Measurements from ENCODE around the gene SIAE. TPM values are rescaled to one million over a fixed set of nuclear protein-coding genes. Genes with fewer than 3 reads are reported as not detected.
"Not testable (repeated sequence)": the region's sequence is repeated elsewhere in the genome, so short reads cannot be mapped to it uniquely, and the experiment has no call there.

The SIAE gene
- total RNA-seq, 1 experiment from 2014 or later = 11.2 TPM

DNA sequence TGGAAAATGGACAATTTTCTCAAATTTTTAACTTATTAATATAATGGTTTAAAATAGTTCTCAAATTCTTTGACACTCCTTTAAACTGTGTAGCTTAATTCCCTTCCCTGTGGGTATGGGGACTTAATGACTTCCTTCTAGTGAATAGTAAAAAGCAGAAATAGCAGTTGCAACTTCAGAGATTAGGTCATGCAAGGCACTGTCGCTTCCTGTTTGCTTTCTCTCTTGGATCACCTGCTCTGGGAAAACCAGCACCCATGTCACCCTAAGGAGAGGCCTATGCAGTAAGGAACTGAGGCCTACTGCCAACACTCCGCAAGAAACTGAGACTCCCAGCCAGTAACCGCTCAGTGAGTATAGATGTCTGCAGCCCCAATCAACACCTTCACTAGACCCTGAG is 67.8 kb downstream of the SIAE start:
- CTCF ChIA-PET = no interaction called here
- Histone ChIP-seq H3K4me1 (ENCODE audit: insufficient read depth, low read length, poor library complexity, severe bottlenecking) (peaks cover 18% of the 10 kb centered on the region), H3K9me3 (ENCODE audit: low read depth, low read length, poor library complexity, severe bottlenecking) (no peaks in the 10 kb centered on the region), H3K27ac (ENCODE audit: low read depth, low read length, poor library complexity, severe bottlenecking) (no peak overlapping the region), H3K36me3 (ENCODE audit: insufficient read depth, low read length, poor library complexity, severe bottlenecking) (no peaks in the 10 kb centered on the region), H3K4me3 (ENCODE audit: low read depth, low read length, poor library complexity, severe bottlenecking) (no peak overlapping the region), H3K27me3 (replicated peaks; ENCODE audit: insufficient read depth, low read depth, low read length, poor library complexity) (no peaks in the 10 kb centered on the region)
- POLR2A ChIA-PET (ENCODE audit: low non-redundant PET) = no interaction called here
- TF ChIP-seq, protein P1, sequence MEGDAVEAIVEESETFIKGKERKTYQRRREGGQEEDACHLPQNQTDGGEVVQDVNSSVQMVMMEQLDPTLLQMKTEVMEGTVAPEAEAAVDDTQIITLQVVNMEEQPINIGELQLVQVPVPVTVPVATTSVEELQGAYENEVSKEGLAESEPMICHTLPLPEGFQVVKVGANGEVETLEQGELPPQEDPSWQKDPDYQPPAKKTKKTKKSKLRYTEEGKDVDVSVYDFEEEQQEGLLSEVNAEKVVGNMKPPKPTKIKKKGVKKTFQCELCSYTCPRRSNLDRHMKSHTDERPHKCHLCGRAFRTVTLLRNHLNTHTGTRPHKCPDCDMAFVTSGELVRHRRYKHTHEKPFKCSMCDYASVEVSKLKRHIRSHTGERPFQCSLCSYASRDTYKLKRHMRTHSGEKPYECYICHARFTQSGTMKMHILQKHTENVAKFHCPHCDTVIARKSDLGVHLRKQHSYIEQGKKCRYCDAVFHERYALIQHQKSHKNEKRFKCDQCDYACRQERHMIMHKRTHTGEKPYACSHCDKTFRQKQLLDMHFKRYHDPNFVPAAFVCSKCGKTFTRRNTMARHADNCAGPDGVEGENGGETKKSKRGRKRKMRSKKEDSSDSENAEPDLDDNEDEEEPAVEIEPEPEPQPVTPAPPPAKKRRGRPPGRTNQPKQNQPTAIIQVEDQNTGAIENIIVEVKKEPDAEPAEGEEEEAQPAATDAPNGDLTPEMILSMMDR (conservative IDR thresholded peaks at IDR 0.05; ENCODE audit: low read depth, low read length) = no peak
- no peak for TF ChIP-seq EZH2 (IDR thresholded peaks at IDR 0.05; ENCODE audit: borderline replicate concordance, low read depth, low read length, poor library complexity, severe bottlenecking)
- intact Hi-C loops (cut with micrococcal nuclease; ENCODE audit: unreplicated experiment) = no loop called here
- DNase-seq (ENCODE audit: low spot score) = peak; percentile 64
- no TSS peak for BruUV-seq (replicated peaks)

DNA sequence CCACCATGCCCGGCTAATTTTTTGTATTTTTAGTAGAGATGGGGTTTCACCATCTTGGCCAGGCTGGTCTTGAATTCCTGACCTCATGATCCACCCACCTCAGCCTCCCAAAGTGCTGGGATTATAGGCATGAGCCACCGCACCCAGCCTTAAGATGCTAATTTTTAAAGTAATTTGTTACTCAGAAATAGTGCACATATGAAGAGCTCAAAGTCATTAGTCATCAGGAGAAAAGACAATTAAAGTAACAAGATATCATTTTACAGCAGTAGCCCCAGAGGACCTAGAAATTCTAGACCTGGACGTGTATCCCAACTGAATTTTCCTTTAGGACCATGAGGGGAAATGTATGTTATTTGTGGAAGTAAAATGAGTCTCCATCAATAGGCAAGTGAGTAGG is 70.8 kb downstream of the SIAE start:
- H3K36me3 ChIP-seq (ENCODE audit: insufficient read depth, low read length, poor library complexity, severe bottlenecking); BruUV-seq (replicated peaks); H3K9me3 ChIP-seq (ENCODE audit: low read depth, low read length, poor library complexity, severe bottlenecking); H3K27ac ChIP-seq (ENCODE audit: low read depth, low read length, poor library complexity, severe bottlenecking); H3K4me3 ChIP-seq (ENCODE audit: low read depth, low read length, poor library complexity, severe bottlenecking); intact Hi-C loops (cut with micrococcal nuclease; ENCODE audit: unreplicated experiment); CTCF ChIA-PET; POLR2A ChIA-PET (ENCODE audit: low non-redundant PET); DNase-seq (ENCODE audit: low spot score); H3K27me3 ChIP-seq (replicated peaks; ENCODE audit: insufficient read depth, low read depth, low read length, poor library complexity): not testable (repeated sequence)
- H3K4me1 ChIP-seq (ENCODE audit: insufficient read depth, low read length, poor library complexity, severe bottlenecking) = peaks cover 31% of the 10 kb centered on the region

DNA sequence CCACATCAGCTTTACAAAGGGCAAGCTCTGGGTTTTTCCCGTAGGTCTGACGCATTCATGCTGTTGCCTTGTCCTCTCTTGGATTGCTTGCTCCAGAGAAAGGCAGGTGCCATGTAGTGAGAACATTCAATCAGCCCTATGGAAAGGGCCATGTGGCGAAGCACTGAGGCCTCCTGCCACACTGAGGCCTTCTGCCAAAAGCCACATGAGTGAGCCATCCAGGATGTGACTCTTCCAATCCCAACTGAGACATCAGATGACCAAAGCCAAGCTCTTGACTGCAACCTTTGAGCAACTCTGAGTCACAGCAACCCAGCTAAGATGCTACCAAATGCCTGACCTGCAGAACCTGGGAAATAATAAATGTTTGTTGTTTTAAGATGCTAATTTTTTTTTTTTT is 71.3 kb downstream of the SIAE start:
- Histone ChIP-seq H3K27me3 (replicated peaks; ENCODE audit: insufficient read depth, low read depth, low read length, poor library complexity) (peaks cover 6% of the 10 kb centered on the region), H3K9me3 (ENCODE audit: low read depth, low read length, poor library complexity, severe bottlenecking) (no peaks in the 10 kb centered on the region), H3K4me1 (ENCODE audit: insufficient read depth, low read length, poor library complexity, severe bottlenecking) (peaks cover 32% of the 10 kb centered on the region), H3K27ac (ENCODE audit: low read depth, low read length, poor library complexity, severe bottlenecking) (no peak overlapping the region), H3K4me3 (ENCODE audit: low read depth, low read length, poor library complexity, severe bottlenecking) (no peak overlapping the region), H3K36me3 (ENCODE audit: insufficient read depth, low read length, poor library complexity, severe bottlenecking) (no peaks in the 10 kb centered on the region)
- no peak for DNase-seq (ENCODE audit: low spot score)
- intact Hi-C loops (cut with micrococcal nuclease; ENCODE audit: unreplicated experiment) = no loop called here
- BruUV-seq (replicated peaks) = no TSS peak
- ChIA-PET POLR2A (ENCODE audit: low non-redundant PET) (no interaction called here), CTCF (no interaction called here)
- TF ChIP-seq, protein P1 (conservative IDR thresholded peaks at IDR 0.05; ENCODE audit: low read depth, low read length) = no peak
- no peak for TF ChIP-seq EZH2 (IDR thresholded peaks at IDR 0.05; ENCODE audit: borderline replicate concordance, low read depth, low read length, poor library complexity, severe bottlenecking)

DNA sequence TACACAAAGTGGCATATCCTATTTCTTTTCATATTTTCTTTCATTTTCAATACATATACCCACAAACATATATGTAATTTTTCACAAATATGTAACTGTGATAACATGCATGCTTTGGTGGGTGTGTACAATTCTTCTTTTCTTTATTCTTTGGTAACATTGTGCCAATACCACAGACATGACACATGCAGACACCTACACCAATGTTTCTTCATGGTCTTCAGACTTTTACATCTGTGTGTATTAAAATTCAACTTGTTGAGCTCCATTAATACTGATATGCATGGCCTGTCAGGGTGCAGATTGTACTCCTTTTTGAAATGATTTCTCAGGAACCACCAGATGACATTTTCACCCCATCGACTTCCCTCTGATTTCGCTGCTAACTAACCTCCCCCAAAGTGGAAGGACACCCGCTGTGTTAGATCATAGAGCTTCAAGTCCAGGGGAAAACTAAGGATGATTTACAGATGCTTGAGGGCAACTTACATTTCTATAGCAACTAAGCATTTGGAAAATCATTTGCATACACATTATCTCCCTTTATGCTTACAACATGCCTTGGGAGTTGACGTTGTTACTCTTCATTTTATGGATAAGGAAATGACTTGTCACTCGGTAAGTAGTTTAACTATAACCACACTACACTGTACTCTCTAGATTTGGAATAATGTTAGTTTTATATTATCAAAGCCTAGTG is 72.8 kb downstream of the SIAE start:
- no peak overlapping the region for H3K4me3 ChIP-seq (ENCODE audit: low read depth, low read length, poor library complexity, severe bottlenecking)
- peak; percentile 79 for DNase-seq (ENCODE audit: low spot score)
- peaks cover 6% of the 10 kb centered on the region for H3K27me3 ChIP-seq (replicated peaks; ENCODE audit: insufficient read depth, low read depth, low read length, poor library complexity)
- POLR2A ChIA-PET (ENCODE audit: low non-redundant PET) = no interaction called here
- intact Hi-C loops (cut with micrococcal nuclease; ENCODE audit: unreplicated experiment) = no loop called here
- H3K4me1 ChIP-seq (ENCODE audit: insufficient read depth, low read length, poor library complexity, severe bottlenecking) = peaks cover 30% of the 10 kb centered on the region
- no peaks in the 10 kb centered on the region for H3K9me3 ChIP-seq (ENCODE audit: low read depth, low read length, poor library complexity, severe bottlenecking)
- CTCF ChIA-PET = interaction anchor here (0.6 kb wide), 1 partner anchor 50 kb away, joined by 7 read pairs; no protein-coding TSS in a partner anchor
- no TSS peak for BruUV-seq (replicated peaks)
- H3K36me3 ChIP-seq (ENCODE audit: insufficient read depth, low read length, poor library complexity, severe bottlenecking) = no peaks in the 10 kb centered on the region
- no peak for TF ChIP-seq EZH2 (IDR thresholded peaks at IDR 0.05; ENCODE audit: borderline replicate concordance, low read depth, low read length, poor library complexity, severe bottlenecking)
- TF ChIP-seq, protein P1 (conservative IDR thresholded peaks at IDR 0.05; ENCODE audit: low read depth, low read length) = no peak
- peak overlapping the region; percentile 24 for H3K27ac ChIP-seq (ENCODE audit: low read depth, low read length, poor library complexity, severe bottlenecking)

Measured in A673 (cell line).